ENCODE data around the gene C1orf159. TPM values are rescaled to one million over a fixed set of nuclear protein-coding genes. Genes with fewer than 3 reads are reported as not detected.
A peak's percentile ranks its signal among the peaks of the same experiment; 100 is the strongest.

Gene C1orf159
- total and polyA plus RNA-seq, 2 experiments from 2014 or later: 21.7 to 36.2 TPM

DNA sequence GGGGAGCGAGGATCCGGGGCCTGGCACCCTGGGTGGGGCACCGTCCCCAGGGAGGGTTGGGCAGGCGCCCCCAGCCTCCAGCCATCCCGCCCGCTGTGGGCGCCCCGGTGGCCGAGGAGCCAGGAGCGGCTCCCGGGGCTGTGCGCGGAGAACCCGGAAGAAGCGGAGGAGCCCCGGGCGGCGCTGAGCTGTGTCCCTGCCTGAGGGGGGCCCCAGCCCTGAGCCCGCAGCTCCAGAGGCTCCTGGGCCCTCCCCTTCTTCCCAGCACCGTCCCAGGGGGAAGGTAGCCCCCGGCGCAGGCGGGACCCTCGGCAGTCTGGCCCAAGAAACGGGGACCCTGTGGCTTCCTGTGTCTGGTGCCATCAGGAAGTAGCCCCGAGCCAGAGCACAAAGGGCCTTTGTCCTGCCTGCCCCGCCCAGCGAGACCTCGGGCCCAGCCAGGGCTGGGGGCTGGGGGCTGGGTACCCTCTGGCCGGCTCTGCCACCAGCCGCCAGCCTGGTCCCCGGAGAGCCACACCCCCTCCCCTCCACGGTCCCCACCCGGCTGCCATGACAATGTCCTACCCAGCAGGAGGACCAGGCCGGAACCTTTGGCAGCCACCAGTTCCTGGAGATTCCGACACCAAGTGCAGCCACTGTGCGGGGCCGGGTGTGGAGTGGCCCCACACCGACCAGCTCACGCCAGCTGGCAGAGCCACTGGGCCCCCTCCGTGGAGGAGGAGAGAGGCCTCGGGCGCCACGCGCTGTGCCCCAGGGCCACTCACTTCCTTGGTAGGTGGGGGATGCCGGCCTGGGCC, 42.2 kb upstream of the C1orf159 start:
- TF ChIP-seq, protein P1, sequence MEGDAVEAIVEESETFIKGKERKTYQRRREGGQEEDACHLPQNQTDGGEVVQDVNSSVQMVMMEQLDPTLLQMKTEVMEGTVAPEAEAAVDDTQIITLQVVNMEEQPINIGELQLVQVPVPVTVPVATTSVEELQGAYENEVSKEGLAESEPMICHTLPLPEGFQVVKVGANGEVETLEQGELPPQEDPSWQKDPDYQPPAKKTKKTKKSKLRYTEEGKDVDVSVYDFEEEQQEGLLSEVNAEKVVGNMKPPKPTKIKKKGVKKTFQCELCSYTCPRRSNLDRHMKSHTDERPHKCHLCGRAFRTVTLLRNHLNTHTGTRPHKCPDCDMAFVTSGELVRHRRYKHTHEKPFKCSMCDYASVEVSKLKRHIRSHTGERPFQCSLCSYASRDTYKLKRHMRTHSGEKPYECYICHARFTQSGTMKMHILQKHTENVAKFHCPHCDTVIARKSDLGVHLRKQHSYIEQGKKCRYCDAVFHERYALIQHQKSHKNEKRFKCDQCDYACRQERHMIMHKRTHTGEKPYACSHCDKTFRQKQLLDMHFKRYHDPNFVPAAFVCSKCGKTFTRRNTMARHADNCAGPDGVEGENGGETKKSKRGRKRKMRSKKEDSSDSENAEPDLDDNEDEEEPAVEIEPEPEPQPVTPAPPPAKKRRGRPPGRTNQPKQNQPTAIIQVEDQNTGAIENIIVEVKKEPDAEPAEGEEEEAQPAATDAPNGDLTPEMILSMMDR (IDR thresholded peaks at IDR 0.05; ENCODE audit: low read depth, low read length): no peak
- peak overlapping the region; percentile 6 for H3K4me3 ChIP-seq

GRCh38 chr1:1157426-1157913, 41.6 kb upstream of the C1orf159 start:
- DNase-seq (ENCODE audit: low read depth in 1 of 2, low spot score in 1 of 2): peak; percentile 77 to 96
- Histone ChIP-seq H3K36me3 (no peaks in the 10 kb centered on the region), H3K4me1 (ENCODE audit: low read depth) (peaks cover 9% of the 10 kb centered on the region), H3K9me3 (ENCODE audit: low read depth) (no peaks in the 10 kb centered on the region), H3K27ac (peak overlapping the region; percentile 77), H3K27me3 (no peaks in the 10 kb centered on the region), H3K4me3 (peak overlapping the region; percentile 6)
- TF ChIP-seq, protein P1 (IDR thresholded peaks at IDR 0.05; ENCODE audit: low read depth, low read length): no peak

More for the DNA sequence above, 42.2 kb upstream of the C1orf159 start:
- Histone ChIP-seq H3K9me3 (ENCODE audit: low read depth) (no peaks in the 10 kb centered on the region), H3K4me1 (ENCODE audit: low read depth) (peaks cover 9% of the 10 kb centered on the region), H3K27ac (peak overlapping the region; percentile 77), H3K27me3 (no peaks in the 10 kb centered on the region), H3K36me3 (no peaks in the 10 kb centered on the region)
- DNase-seq (ENCODE audit: low read depth in 1 of 2, low spot score in 1 of 2): peak in 1 of 2 donors; percentile 43

DNA sequence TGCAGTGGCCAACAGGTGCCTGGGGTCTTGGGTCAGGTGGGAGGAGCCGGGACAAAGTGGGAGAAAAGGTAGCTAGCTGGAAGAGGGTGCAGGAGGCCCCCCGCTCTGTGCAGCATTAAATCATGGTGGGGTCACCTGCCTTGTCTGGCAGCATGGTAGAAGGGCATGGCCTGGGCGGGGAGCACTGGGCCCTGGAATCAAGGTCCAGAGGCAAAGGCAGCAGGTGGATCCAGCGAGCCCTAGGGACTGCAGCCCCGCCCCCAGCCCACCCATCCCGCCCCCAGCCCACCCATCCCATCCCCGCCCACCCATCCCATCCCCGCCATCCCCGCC, 41.1 kb upstream of the C1orf159 start:
- no peak overlapping the region for H3K4me3 ChIP-seq
- H3K4me1 ChIP-seq (ENCODE audit: low read depth): peaks cover 9% of the 10 kb centered on the region
- no peak overlapping the region for H3K27ac ChIP-seq
- no peaks in the 10 kb centered on the region for H3K9me3 ChIP-seq (ENCODE audit: low read depth)
- no peaks in the 10 kb centered on the region for H3K36me3 ChIP-seq
- TF ChIP-seq, protein P1 (IDR thresholded peaks at IDR 0.05; ENCODE audit: low read depth, low read length): no peak
- no peak for DNase-seq (ENCODE audit: low read depth in 1 of 2, low spot score in 1 of 2)
- no peaks in the 10 kb centered on the region for H3K27me3 ChIP-seq

DNA sequence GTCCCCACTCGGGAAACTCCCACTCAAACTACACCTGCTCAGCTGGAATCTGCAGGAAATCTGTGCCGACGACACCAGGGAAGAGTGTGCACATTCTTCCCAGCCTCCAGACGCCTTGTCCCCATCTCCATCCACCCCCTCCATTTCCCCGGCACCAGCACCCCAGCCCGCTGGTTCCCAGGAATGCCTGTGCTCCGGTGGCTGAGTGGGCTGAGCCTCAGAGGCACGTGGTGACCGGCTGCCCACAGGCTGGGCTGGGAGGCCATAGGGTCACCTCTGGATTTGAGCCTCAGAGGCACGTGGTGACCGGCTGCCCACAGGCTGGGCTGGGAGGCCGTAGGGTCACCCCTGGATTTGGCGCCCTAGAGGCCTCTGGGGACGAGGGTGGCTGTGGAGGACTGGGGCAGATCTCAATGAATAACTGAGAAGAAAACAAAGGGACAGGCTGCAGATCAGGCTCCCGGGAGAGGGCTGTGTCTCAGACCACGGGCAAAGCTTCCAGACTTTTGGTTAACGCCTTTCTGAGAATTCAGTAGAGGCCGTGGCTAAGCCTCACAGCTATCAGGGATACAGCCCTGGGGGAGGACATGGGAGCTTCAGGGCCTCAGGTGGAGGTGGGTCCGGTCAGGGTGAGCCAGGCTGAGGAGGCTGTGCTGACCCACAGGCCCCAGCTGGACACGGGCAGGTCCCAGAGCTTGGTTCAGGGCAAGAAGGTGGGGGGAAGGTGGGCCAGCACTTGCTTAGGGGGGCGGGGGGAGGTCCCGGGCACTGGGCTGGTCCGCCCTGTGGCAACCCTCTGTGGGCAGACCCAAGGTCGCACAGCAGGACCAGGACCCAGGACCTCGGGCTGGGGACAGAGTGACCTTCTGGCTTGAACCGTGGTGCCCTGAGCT, 40.5 kb upstream of the C1orf159 start:
- no peaks in the 10 kb centered on the region for H3K9me3 ChIP-seq (ENCODE audit: low read depth)
- no peak overlapping the region for H3K27ac ChIP-seq

DNA sequence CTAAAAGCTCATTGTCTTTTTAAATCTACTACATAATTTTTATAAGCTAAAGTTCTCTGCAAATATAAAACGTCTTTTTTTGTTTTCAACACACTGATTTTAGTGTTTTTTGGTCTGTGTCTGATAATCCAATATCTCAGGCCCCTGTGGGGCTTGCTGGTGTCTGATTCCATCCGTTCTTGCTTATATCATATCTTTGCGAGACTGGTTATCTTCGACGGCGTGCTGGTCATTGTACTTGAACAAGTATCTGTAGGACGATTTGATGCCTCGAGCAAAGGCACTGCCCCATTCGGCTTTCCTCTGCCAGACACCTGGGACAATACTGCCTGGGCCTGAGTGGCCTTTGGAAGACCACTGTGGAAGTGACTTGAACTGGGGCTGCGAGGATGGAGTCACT, 39.4 kb upstream of the C1orf159 start:
- no peak for DNase-seq (ENCODE audit: low read depth in 1 of 2, low spot score in 1 of 2)
- Histone ChIP-seq H3K4me1 (ENCODE audit: low read depth) (peaks cover 9% of the 10 kb centered on the region), H3K9me3 (ENCODE audit: low read depth) (no peaks in the 10 kb centered on the region), H3K36me3 (no peaks in the 10 kb centered on the region), H3K27me3 (no peaks in the 10 kb centered on the region), H3K4me3 (no peak overlapping the region), H3K27ac (no peak overlapping the region)
- TF ChIP-seq, protein P1 (IDR thresholded peaks at IDR 0.05; ENCODE audit: low read depth, low read length): no peak

More for the DNA sequence above, 40.5 kb upstream of the C1orf159 start:
- no peak for DNase-seq (ENCODE audit: low read depth in 1 of 2, low spot score in 1 of 2)
- no peak overlapping the region for H3K4me3 ChIP-seq
- TF ChIP-seq, protein P1 (IDR thresholded peaks at IDR 0.05; ENCODE audit: low read depth, low read length): no peak
- H3K27me3 ChIP-seq: no peaks in the 10 kb centered on the region
- peaks cover 9% of the 10 kb centered on the region for H3K4me1 ChIP-seq (ENCODE audit: low read depth)
- H3K36me3 ChIP-seq: no peaks in the 10 kb centered on the region
